SK-N-SH (cell line): Measurements from ENCODE around the gene TRPT1. TPM values are rescaled to one million over a fixed set of nuclear protein-coding genes. Genes with fewer than 3 reads are reported as not detected.

Experiments used
- CHD2 ChIP-seq: fragments of 150-350 bp; IDR thresholded peaks from 2 replicates; pipeline ENCODE4 v1.6.1; 2018; ENCODE audit warnings: low read length; ENCODE audit not compliant: partially characterized antibody
- CTCF ChIP-seq: fragments of 200-600 bp; sonication (generic); IDR thresholded peaks from 2 replicates; pipeline ENCODE4 v1.6.1; 2017; ENCODE audit warnings: antibody characterized with exemption, mild to moderate bottlenecking, moderate library complexity
- ELF1 ChIP-seq: IDR thresholded peaks from 2 replicates; pipeline ENCODE4 v1.4.0; 2012
- FOXM1 ChIP-seq: IDR thresholded peaks from 2 replicates; pipeline ENCODE4 v1.4.0; 2012; ENCODE audit warnings: low read depth, mild to moderate bottlenecking
- JUND ChIP-seq: IDR thresholded peaks from 2 replicates; pipeline ENCODE4 v1.4.0; 2012
- MXI1 ChIP-seq: IDR thresholded peaks from 2 replicates; pipeline ENCODE4 v1.6.1; 2012; ENCODE audit warnings: mild to moderate bottlenecking, low read depth, low read length, improper control_type of control experiment
- PBX3 ChIP-seq: IDR thresholded peaks from 2 replicates; pipeline ENCODE4; 2012
- POLR2AphosphoS5 ChIP-seq: IDR thresholded peaks from 2 replicates; pipeline ENCODE4 v1.6.1; 2012; ENCODE audit warnings: low read depth, low read length
- RCOR1 ChIP-seq: fragments of 150-350 bp; IDR thresholded peaks from 2 replicates; pipeline ENCODE4 v1.6.1; 2017; ENCODE audit warnings: antibody characterized with exemption, low read length
- SMC3 ChIP-seq: IDR thresholded peaks from 2 replicates; pipeline ENCODE4 v1.6.1; 2012; ENCODE audit warnings: low read depth, low read length, improper control_type of control experiment
- TAF1 ChIP-seq: IDR thresholded peaks from 2 replicates; pipeline ENCODE4 v1.6.1; 2012; ENCODE audit warnings: low read depth, mild to moderate bottlenecking, low read length, moderate library complexity, borderline replicate concordance
- polyA plus RNA-seq, 3 experiments: library from polyadenylated mRNA; depleted of rRNA; stranded (reverse); fragments of >200 nt; gene quantifications; 2 replicates each; pipeline ENCODE4 v1.2.3, GENCODE V29; 2012
- TF ChIP-seq, protein P1 (sequence below): IDR thresholded peaks from 2 replicates; pipeline ENCODE4 v1.4.0; 2012; ENCODE audit warnings: low read depth, borderline replicate concordance
- TF ChIP-seq, protein P2 (sequence below): fragments of 150-350 bp; IDR thresholded peaks from 2 replicates; pipeline ENCODE4 v1.6.1; 2016; ENCODE audit warnings: mild to moderate bottlenecking, low read depth, low read length
- TF ChIP-seq, protein P3 (sequence below): IDR thresholded peaks from 2 replicates; pipeline ENCODE4 v1.6.1; 2012; ENCODE audit warnings: mild to moderate bottlenecking, low read depth, low read length, moderate library complexity
- TF ChIP-seq, protein P4 (sequence below): IDR thresholded peaks from 2 replicates; pipeline ENCODE4 v1.4.0; 2012; ENCODE audit warnings: low read depth

The TRPT1 gene
- polyA plus RNA-seq, 1 of the 3 experiments (the other 2 are of a cell fraction) = 62.4 TPM

DNA sequence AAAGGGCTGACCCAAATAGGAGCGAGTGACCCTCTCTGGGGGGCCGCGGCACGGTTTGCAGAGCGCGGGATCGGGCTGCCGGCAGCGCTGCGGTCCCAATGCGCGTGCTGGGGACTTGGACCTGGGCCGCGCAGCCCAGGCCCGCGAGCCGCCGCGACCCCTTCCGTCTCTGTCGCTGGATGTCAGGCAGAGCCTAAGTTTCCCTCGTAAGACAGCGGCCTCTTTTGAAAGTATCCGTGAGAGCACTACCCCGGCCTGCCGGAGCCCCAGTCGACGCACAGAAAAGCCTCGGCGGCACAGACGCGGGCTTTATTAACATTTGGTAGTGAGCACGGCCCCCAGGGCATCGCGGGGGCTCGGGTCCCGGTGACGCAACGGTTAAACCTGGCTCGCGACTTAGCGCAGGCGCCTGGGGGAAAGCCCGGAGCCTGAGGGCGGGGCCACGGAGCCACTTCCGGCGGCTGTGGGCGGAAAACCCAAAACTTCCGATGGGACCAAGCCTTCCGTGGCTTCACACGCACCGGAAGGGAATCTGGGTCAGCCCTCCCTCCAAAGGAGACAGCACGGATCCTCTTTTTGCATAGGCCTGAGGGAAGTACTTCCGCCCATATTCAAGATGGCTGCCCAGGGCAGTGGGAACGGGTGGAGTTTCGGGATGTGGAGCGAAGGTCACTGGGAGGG, 43.7 kb upstream of the TRPT1 start (continued):
- TF ChIP-seq TAF1 (no peak; the same call in 1 of the 2 replicates), SMC3 (no peak), RCOR1 (no peak), JUND (peak; percentile 47; the same call in 1 of the 2 replicates), CTCF (0 out of 2 replicates have a peak, but pooled peaks have one; percentile 14), ELF1 (peak; percentile 100), PBX3 (peak; percentile 46; the same call in 1 of the 2 replicates), FOXM1 (no peak), MXI1 (no peak), CHD2 (peak; percentile 96), POLR2AphosphoS5 (no peak)
- TF ChIP-seq, protein P1, sequence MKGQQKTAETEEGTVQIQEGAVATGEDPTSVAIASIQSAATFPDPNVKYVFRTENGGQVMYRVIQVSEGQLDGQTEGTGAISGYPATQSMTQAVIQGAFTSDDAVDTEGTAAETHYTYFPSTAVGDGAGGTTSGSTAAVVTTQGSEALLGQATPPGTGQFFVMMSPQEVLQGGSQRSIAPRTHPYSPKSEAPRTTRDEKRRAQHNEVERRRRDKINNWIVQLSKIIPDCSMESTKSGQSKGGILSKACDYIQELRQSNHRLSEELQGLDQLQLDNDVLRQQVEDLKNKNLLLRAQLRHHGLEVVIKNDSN = no peak
- TF ChIP-seq, protein P2, sequence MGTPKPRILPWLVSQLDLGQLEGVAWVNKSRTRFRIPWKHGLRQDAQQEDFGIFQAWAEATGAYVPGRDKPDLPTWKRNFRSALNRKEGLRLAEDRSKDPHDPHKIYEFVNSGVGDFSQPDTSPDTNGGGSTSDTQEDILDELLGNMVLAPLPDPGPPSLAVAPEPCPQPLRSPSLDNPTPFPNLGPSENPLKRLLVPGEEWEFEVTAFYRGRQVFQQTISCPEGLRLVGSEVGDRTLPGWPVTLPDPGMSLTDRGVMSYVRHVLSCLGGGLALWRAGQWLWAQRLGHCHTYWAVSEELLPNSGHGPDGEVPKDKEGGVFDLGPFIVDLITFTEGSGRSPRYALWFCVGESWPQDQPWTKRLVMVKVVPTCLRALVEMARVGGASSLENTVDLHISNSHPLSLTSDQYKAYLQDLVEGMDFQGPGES = no peak
- TF ChIP-seq, protein P3, sequence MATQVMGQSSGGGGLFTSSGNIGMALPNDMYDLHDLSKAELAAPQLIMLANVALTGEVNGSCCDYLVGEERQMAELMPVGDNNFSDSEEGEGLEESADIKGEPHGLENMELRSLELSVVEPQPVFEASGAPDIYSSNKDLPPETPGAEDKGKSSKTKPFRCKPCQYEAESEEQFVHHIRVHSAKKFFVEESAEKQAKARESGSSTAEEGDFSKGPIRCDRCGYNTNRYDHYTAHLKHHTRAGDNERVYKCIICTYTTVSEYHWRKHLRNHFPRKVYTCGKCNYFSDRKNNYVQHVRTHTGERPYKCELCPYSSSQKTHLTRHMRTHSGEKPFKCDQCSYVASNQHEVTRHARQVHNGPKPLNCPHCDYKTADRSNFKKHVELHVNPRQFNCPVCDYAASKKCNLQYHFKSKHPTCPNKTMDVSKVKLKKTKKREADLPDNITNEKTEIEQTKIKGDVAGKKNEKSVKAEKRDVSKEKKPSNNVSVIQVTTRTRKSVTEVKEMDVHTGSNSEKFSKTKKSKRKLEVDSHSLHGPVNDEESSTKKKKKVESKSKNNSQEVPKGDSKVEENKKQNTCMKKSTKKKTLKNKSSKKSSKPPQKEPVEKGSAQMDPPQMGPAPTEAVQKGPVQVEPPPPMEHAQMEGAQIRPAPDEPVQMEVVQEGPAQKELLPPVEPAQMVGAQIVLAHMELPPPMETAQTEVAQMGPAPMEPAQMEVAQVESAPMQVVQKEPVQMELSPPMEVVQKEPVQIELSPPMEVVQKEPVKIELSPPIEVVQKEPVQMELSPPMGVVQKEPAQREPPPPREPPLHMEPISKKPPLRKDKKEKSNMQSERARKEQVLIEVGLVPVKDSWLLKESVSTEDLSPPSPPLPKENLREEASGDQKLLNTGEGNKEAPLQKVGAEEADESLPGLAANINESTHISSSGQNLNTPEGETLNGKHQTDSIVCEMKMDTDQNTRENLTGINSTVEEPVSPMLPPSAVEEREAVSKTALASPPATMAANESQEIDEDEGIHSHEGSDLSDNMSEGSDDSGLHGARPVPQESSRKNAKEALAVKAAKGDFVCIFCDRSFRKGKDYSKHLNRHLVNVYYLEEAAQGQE = no peak
- TF ChIP-seq, protein P4, sequence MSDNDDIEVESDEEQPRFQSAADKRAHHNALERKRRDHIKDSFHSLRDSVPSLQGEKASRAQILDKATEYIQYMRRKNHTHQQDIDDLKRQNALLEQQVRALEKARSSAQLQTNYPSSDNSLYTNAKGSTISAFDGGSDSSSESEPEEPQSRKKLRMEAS = peak; percentile 34; the same call in 1 of the 2 replicates
